Keratinocyte (primary cell): ENCODE measurements around the gene ROBO2. TPM values are rescaled to one million over a fixed set of nuclear protein-coding genes. Genes with fewer than 3 reads are reported as not detected.

Experiments used
- DNase-seq: peaks from one replicate; pipeline ENCODE4 v3.0.0-alpha.2; 2011; ENCODE audit warnings: low read depth, missing footprints, low spot score
- FAIRE-seq: peaks from 2 replicates; lab custom pipeline; 2011; peaks lifted over from hg19 to GRCh38; lab: Jason Lieb, UNC
- H2AFZ ChIP-seq: 2 replicates; pipeline ENCODE4 v1.6.0; 2012; ENCODE audit warnings: low read length, control low read depth, inconsistent platforms; ENCODE audit not compliant: control insufficient read depth
- H3K27ac ChIP-seq: 2 replicates; pipeline ENCODE4 v1.5.1; 2011; ENCODE audit warnings: low read length; ENCODE audit not compliant: control insufficient read depth, insufficient read depth
- H3K27me3 ChIP-seq: 3 replicates; pipeline ENCODE4 v1.6.0; 2011; ENCODE audit warnings: low read length; ENCODE audit not compliant: control insufficient read depth, insufficient read depth; ENCODE audit errors: extremely low read depth
- H3K36me3 ChIP-seq, 2 experiments: 2 replicates in 1 of 2; 3 replicates in 1 of 2; pipeline ENCODE4 v1.5.1; 2011; ENCODE audit warnings: low read length in 2 of 2, mild to moderate bottlenecking in 1 of 2; ENCODE audit not compliant: control insufficient read depth in 2 of 2, insufficient read depth in 2 of 2; ENCODE audit errors: extremely low read depth in 1 of 2
- H3K4me1 ChIP-seq: 3 replicates; pipeline ENCODE4 v1.5.1; 2011; ENCODE audit warnings: low read length; ENCODE audit not compliant: control insufficient read depth, insufficient read depth; ENCODE audit errors: extremely low read depth
- H3K4me2 ChIP-seq: 3 replicates; pipeline ENCODE4 v1.6.0; 2011; ENCODE audit warnings: low read depth, low read length; ENCODE audit not compliant: control insufficient read depth, insufficient read depth; ENCODE audit errors: extremely low read depth
- H3K4me3 ChIP-seq, 3 experiments: fragments of 200-600 bp in 1 of 3; sonication (generic) in 1 of 3; 2 replicates in 2 of 3; 3 replicates in 1 of 3; pipeline ENCODE4 v1.5.1; 2011 to 2016; ENCODE audit warnings: low read length in 3 of 3, mild to moderate bottlenecking in 3 of 3, control low read depth in 2 of 3, inconsistent platforms in 1 of 3, low read depth in 1 of 3, mixed read lengths in 1 of 3, mixed run types in 1 of 3, moderate library complexity in 1 of 3; ENCODE audit not compliant: control insufficient read depth in 2 of 3, insufficient read depth in 2 of 3; ENCODE audit errors: extremely low read depth in 1 of 3
- H3K79me2 ChIP-seq: 2 replicates; pipeline ENCODE4 v1.6.0; 2012; ENCODE audit warnings: low read length; ENCODE audit not compliant: control insufficient read depth, insufficient read depth
- H3K9ac ChIP-seq: 3 replicates; pipeline ENCODE4 v1.6.0; 2011; ENCODE audit warnings: low read length; ENCODE audit not compliant: control insufficient read depth, insufficient read depth; ENCODE audit errors: extremely low read depth
- H3K9me1 ChIP-seq: 3 replicates; pipeline ENCODE4 v1.6.0; 2011; ENCODE audit warnings: low read length; ENCODE audit not compliant: control insufficient read depth, insufficient read depth; ENCODE audit errors: extremely low read depth
- H3K9me3 ChIP-seq: 2 replicates; pipeline ENCODE4 v1.5.1; 2012; ENCODE audit warnings: low read depth, low read length; ENCODE audit not compliant: control insufficient read depth
- H4K20me1 ChIP-seq: 3 replicates; pipeline ENCODE4 v1.6.0; 2011; ENCODE audit warnings: low read length; ENCODE audit not compliant: control insufficient read depth, insufficient read depth; ENCODE audit errors: extremely low read depth
- CTCF ChIP-seq, 3 experiments: IDR thresholded peaks in 1 of 3; conservative IDR thresholded peaks in 1 of 3; optimal IDR thresholded peaks in 1 of 3; 2 replicates in 2 of 3; 3 replicates in 1 of 3; pipeline versions ENCODE3 to v1.5.1; 2011; ENCODE audit warnings: low read length in 3 of 3, mild to moderate bottlenecking in 3 of 3, moderate library complexity in 2 of 3, control low read depth in 1 of 3, inconsistent platforms in 1 of 3; ENCODE audit not compliant: insufficient read depth in 2 of 3; ENCODE audit errors: extremely low read depth in 1 of 3
- EZH2 ChIP-seq: IDR thresholded peaks from one replicate; pipeline ENCODE4 v1.6.1; 2012; ENCODE audit warnings: inconsistent platforms, mild to moderate bottlenecking, low read length, moderate library complexity
- dilution Hi-C: fragments of 300-500 bp; cut with MboI; formaldehyde crosslinking; loops from one replicate; pipeline ENCODE4 v1.7.0; 2020; ENCODE audit warnings: low sequenced_read_pairs; ENCODE audit not compliant: extremely low pct_ligation_motif_present
- polyA plus RNA-seq, 5 experiments: library from polyadenylated mRNA; depleted of rRNA in 3 of 5; stranded (reverse) in 3 of 5; stranded (forward) in 1 of 5; unstranded in 1 of 5; fragments of >200 nt; gene quantifications; 1 replicate in 1 of 5; 2 replicates in 3 of 5; 3 replicates in 1 of 5; pipeline versions ENCODE4 v1.2.1 to v1.2.3, GENCODE V29; 2011 to 2012; ENCODE audit warnings: missing spikeins in 2 of 5, low read depth in 1 of 5, low replicate concordance in 1 of 5

ROBO2 gene
- polyA plus RNA-seq, 1 donor (not counting 4 experiments of a cell fraction or from before 2014, with no cell fraction given) = 0.30 TPM

- H3K4me1 ChIP-seq = no peaks in the 10 kb centered on the region
- H3K36me3 ChIP-seq = no peaks in the 10 kb centered on the region
- dilution Hi-C loops = no loop called here
- H3K4me3 ChIP-seq = no peak overlapping the region
- no peak for FAIRE-seq
- no peak overlapping the region for H2AFZ ChIP-seq
- no peak for TF ChIP-seq EZH2
- no peak for TF ChIP-seq CTCF (optimal IDR thresholded peaks at IDR 0.05 in 1 of 3, IDR thresholded peaks at IDR 0.05 in 1 of 3, conservative IDR thresholded peaks at IDR 0.05 in 1 of 3; ENCODE audit: extremely low read depth in 1 of 3, insufficient read depth in 2 of 3, low read length in 3 of 3)
- no peaks in the 10 kb centered on the region for H3K79me2 ChIP-seq
- no peak overlapping the region for H3K4me2 ChIP-seq
- no peaks in the 10 kb centered on the region for H3K27me3 ChIP-seq
- H3K27ac ChIP-seq = no peak overlapping the region
- H4K20me1 ChIP-seq = no peaks in the 10 kb centered on the region
- H3K9me1 ChIP-seq = no peaks in the 10 kb centered on the region
- no peak for DNase-seq
- no peak overlapping the region for H3K9ac ChIP-seq
- no peaks in the 10 kb centered on the region for H3K9me3 ChIP-seq
Observed at GRCh38 chr3:77648664-77649063, 608.8 kb downstream of the ROBO2 start.

- Histone ChIP-seq H3K79me2 (no peaks in the 10 kb centered on the region), H3K9ac (no peak overlapping the region), H3K36me3 (no peaks in the 10 kb centered on the region), H3K9me3 (no peaks in the 10 kb centered on the region), H4K20me1 (no peaks in the 10 kb centered on the region), H3K27me3 (no peaks in the 10 kb centered on the region), H3K4me2 (no peak overlapping the region), H3K4me1 (no peaks in the 10 kb centered on the region), H3K9me1 (no peaks in the 10 kb centered on the region), H3K27ac (no peak overlapping the region), H3K4me3 (no peak overlapping the region), H2AFZ (no peak overlapping the region)
- TF ChIP-seq EZH2 = no peak
- TF ChIP-seq CTCF (optimal IDR thresholded peaks at IDR 0.05 in 1 of 3, IDR thresholded peaks at IDR 0.05 in 1 of 3, conservative IDR thresholded peaks at IDR 0.05 in 1 of 3; ENCODE audit: extremely low read depth in 1 of 3, insufficient read depth in 2 of 3, low read length in 3 of 3) = no peak
- DNase-seq = no peak
- no peak for FAIRE-seq
- dilution Hi-C loops = no loop called here
Observed at GRCh38 chr3:77652624-77653023, 612.7 kb downstream of the ROBO2 start.
